Tibial nerve (tissue), 4 donors: ENCODE data around the gene IL16.

Experiments
- CTCF ChIP-seq, 5 experiments: fragments of 200-600 bp in 3 of 5; fragments of 450-650 bp in 2 of 5; sonication (generic) in 3 of 5; IDR thresholded peaks; one replicate each; pipeline ENCODE4 v1.5.1; 2016 to 2019; ENCODE audit warnings: antibody characterized with exemption in 5 of 5, mild to moderate bottlenecking in 3 of 5, moderate library complexity in 2 of 5
- EP300 ChIP-seq, 2 donors: sonication (generic); formaldehyde crosslinking; IDR thresholded peaks; one replicate each; pipeline ENCODE4 v1.6.1; 2017; ENCODE audit warnings: antibody characterized with exemption in 2 of 2, mild to moderate bottlenecking in 1 of 2
- POLR2A ChIP-seq, 2 donors: fragments of 450-650 bp; IDR thresholded peaks; one replicate each; pipeline ENCODE4 v1.6.1; 2017; ENCODE audit warnings: antibody characterized with exemption in 2 of 2, mild to moderate bottlenecking in 2 of 2, moderate library complexity in 2 of 2

DNA sequence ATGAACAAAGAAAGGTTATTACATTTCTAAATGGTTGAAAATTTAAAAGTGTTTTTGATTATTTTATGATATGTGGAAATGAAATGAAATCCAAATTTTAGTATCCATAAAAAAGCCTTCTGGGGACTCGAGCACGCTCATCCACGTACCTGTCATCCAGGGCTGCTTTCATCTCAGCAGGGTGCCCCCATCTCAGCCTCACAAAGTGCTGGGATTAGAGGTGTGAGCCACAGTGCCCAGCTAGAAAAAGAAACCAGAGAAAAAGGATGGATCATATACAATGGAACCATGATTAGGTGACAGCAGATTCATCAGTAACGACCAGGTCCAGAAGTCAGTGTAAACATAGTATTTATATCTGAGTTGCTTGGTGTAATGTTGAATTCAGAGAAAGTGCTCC is 77.6 kb downstream of the IL16 start:
- no peak for TF ChIP-seq CTCF (IDR thresholded peaks at IDR 0.05)
- no peak for TF ChIP-seq POLR2A (IDR thresholded peaks at IDR 0.05)
- TF ChIP-seq EP300 (IDR thresholded peaks at IDR 0.05) = no peak
